GM21515 (cell line): Measurements from ENCODE around the gene HOXA3.

Experiments used
- ATAC-seq: cut with Tn5 transposase; IDR thresholded peaks from one replicate; pipeline ENCODE4 v1.9.1; 2021; ENCODE audit not compliant: unreplicated experiment

HOXA3 gene

GRCh38 chr7:27189997-27190748 is 37.8 kb upstream of the HOXA3 start:
- no peak for ATAC-seq

GRCh38 chr7:27189295-27189996 is 37.1 kb upstream of the HOXA3 start:
- ATAC-seq, result no peak

GRCh38 chr7:27188386-27189294 is 36.3 kb upstream of the HOXA3 start:
- no peak for ATAC-seq

GRCh38 chr7:27187475-27188385 is 35.3 kb upstream of the HOXA3 start:
- no peak for ATAC-seq

GRCh38 chr7:27186668-27187474 is 34.5 kb upstream of the HOXA3 start:
- ATAC-seq, result no peak

GRCh38 chr7:27185854-27186667 is 33.7 kb upstream of the HOXA3 start:
- no peak for ATAC-seq

- ATAC-seq, result no peak
Measured at GRCh38 chr7:27185013-27185853, 32.9 kb upstream of the HOXA3 start, which contains the start of gene HOXA11. Gene HOXA11, minus strand, starts transcription at chr7:27185232. Its CDS starts 88 bp downstream, at chr7:27185144.

- ATAC-seq, result no peak
Measured at GRCh38 chr7:27184337-27185012, 32.1 kb upstream of the HOXA3 start.

- no peak for ATAC-seq
Measured at GRCh38 chr7:27183682-27184336, 31.4 kb upstream of the HOXA3 start.

- ATAC-seq, result no peak
Measured at GRCh38 chr7:27182861-27183681, 30.7 kb upstream of the HOXA3 start.

GRCh38 chr7:27182285-27182841 is 30.0 kb upstream of the HOXA3 start:
- ATAC-seq, result no peak

GRCh38 chr7:27181795-27182275 is 29.5 kb upstream of the HOXA3 start:
- ATAC-seq, result no peak

- ATAC-seq, result no peak
Measured at GRCh38 chr7:27180431-27181420, 28.3 kb upstream of the HOXA3 start.
